Esophagus (tissue), 2 donors: ENCODE measurements around the gene L3MBTL1. TPM values are rescaled to one million over a fixed set of nuclear protein-coding genes. Genes with fewer than 3 reads are reported as not detected.

ENCODE experiments used
- H3K27ac ChIP-seq, 2 donors: one replicate each; pipeline ENCODE4 v1.5.1; 2013; ENCODE audit warnings: low read depth in 2 of 2, mild to moderate bottlenecking in 2 of 2, inconsistent platforms in 1 of 2, low read length in 1 of 2, moderate library complexity in 1 of 2
- H3K27me3 ChIP-seq, 2 donors: one replicate each; pipeline ENCODE4 v1.6.1; 2013; ENCODE audit warnings: low read length in 2 of 2, control low read depth in 1 of 2, mild to moderate bottlenecking in 1 of 2; ENCODE audit not compliant: insufficient read depth in 2 of 2, control insufficient read depth in 1 of 2
- H3K36me3 ChIP-seq, 2 donors: one replicate each; pipeline ENCODE4 v1.6.1; 2013; ENCODE audit warnings: low read length in 1 of 2; ENCODE audit not compliant: control insufficient read depth in 2 of 2, insufficient read depth in 2 of 2
- H3K4me1 ChIP-seq, 2 donors: one replicate each; pipeline ENCODE4 v1.6.1; 2013; ENCODE audit warnings: low read length in 1 of 2; ENCODE audit not compliant: control insufficient read depth in 2 of 2, insufficient read depth in 2 of 2
- H3K4me3 ChIP-seq, 2 donors: one replicate each; pipeline ENCODE4 v1.5.1; 2013; ENCODE audit warnings: low read length in 2 of 2, mild to moderate bottlenecking in 2 of 2, low read depth in 1 of 2, moderate library complexity in 1 of 2
- H3K9me3 ChIP-seq, 2 donors: one replicate each; pipeline ENCODE4 v1.6.1; 2013; ENCODE audit warnings: mild to moderate bottlenecking in 2 of 2, low read depth in 1 of 2, low read length in 1 of 2, moderate library complexity in 1 of 2; ENCODE audit not compliant: control insufficient read depth in 2 of 2, insufficient read depth in 1 of 2
- WGBS, 2 donors: extraction: QIAGEN DNeasy Blood & Tissue Kit; methylation state at CpG; one replicate each; pipeline ENCODE4 v1.1.7; 2013; 5-methylcytosine and 5-hydroxymethylcytosine counted together
- polyA plus RNA-seq, 2 donors: library from polyadenylated mRNA; stranded (reverse); fragments of 200-250 nt; gene quantifications; one replicate each; pipeline ENCODE4 v1.2.3, GENCODE V29; 2013
- donor health status: healthy with polysubstance abuse.
- donor health status: Bipolar disorder and iron deficiency.

The L3MBTL1 gene
- polyA plus RNA-seq, 2 donors = 2.8 to 10.3 TPM

GRCh38 chr20:43463527-43464218 is 43.8 kb upstream of the L3MBTL1 start:
- Histone ChIP-seq H3K27ac (no peak overlapping the region), H3K27me3 (no peaks in the 10 kb centered on the region), H3K4me3 (no peak overlapping the region), H3K9me3 (no peaks in the 10 kb centered on the region), H3K36me3 (peaks cover 2 to 28% of the 10 kb centered on the region in 2 donors), H3K4me1 (peaks cover 0 to 3% of the 10 kb centered on the region in 2 donors)
- 70 to 74% methylated on average over 3 of the region's 3 CpGs for WGBS, 2 donors

GRCh38 chr20:43464219-43464790 is 43.2 kb upstream of the L3MBTL1 start:
- Histone ChIP-seq H3K27me3 (no peaks in the 10 kb centered on the region), H3K4me3 (no peak overlapping the region), H3K9me3 (no peaks in the 10 kb centered on the region), H3K27ac (no peak overlapping the region), H3K36me3 (peaks cover 2 to 30% of the 10 kb centered on the region in 2 donors), H3K4me1 (no peaks in the 10 kb centered on the region)
- WGBS, 2 donors = 91% methylated on average over 9 of the region's 9 CpGs

- 97 to 99% methylated on average over 2 of the region's 2 CpGs for WGBS, 2 donors
- Histone ChIP-seq H3K4me1 (no peaks in the 10 kb centered on the region), H3K27me3 (no peaks in the 10 kb centered on the region), H3K4me3 (no peak overlapping the region), H3K36me3 (peaks cover 2 to 28% of the 10 kb centered on the region in 2 donors), H3K27ac (no peak overlapping the region), H3K9me3 (no peaks in the 10 kb centered on the region)
Observed at GRCh38 chr20:43465625-43465943, 41.9 kb upstream of the L3MBTL1 start.

- H3K36me3 ChIP-seq = peaks cover 2 to 22% of the 10 kb centered on the region in 2 donors
- WGBS, 2 donors = 93 to 94% methylated on average over 1 of the region's 1 CpG
- H3K4me1 ChIP-seq = no peaks in the 10 kb centered on the region
- H3K27ac ChIP-seq = no peak overlapping the region
- no peak overlapping the region for H3K4me3 ChIP-seq
- H3K27me3 ChIP-seq = no peaks in the 10 kb centered on the region
- H3K9me3 ChIP-seq = no peaks in the 10 kb centered on the region
Observed at GRCh38 chr20:43467589-43467988, 39.9 kb upstream of the L3MBTL1 start.

- H3K27ac ChIP-seq = no peak overlapping the region
- peaks cover 0 to 2% of the 10 kb centered on the region in 2 donors for H3K4me1 ChIP-seq
- peaks cover 0 to 3% of the 10 kb centered on the region in 2 donors for H3K36me3 ChIP-seq
- no peaks in the 10 kb centered on the region for H3K9me3 ChIP-seq
- H3K4me3 ChIP-seq = no peak overlapping the region
- 81 to 82% methylated on average over 11 of the region's 11 CpGs for WGBS, 2 donors
- no peaks in the 10 kb centered on the region for H3K27me3 ChIP-seq
Observed at GRCh38 chr20:43472671-43473380, 34.7 kb upstream of the L3MBTL1 start.

- Histone ChIP-seq H3K36me3 (peaks cover 0 to 3% of the 10 kb centered on the region in 2 donors), H3K27me3 (no peaks in the 10 kb centered on the region), H3K9me3 (no peaks in the 10 kb centered on the region), H3K4me1 (peaks cover 0 to 2% of the 10 kb centered on the region in 2 donors), H3K4me3 (no peak overlapping the region), H3K27ac (no peak overlapping the region)
- 98 to 99% methylated on average over 4 of the region's 4 CpGs for WGBS, 2 donors
Observed at GRCh38 chr20:43473381-43473704, 34.2 kb upstream of the L3MBTL1 start.

GRCh38 chr20:43477193-43477592 is 30.3 kb upstream of the L3MBTL1 start:
- Histone ChIP-seq H3K36me3 (no peaks in the 10 kb centered on the region), H3K4me1 (peaks cover 0 to 2% of the 10 kb centered on the region in 2 donors), H3K9me3 (no peaks in the 10 kb centered on the region), H3K27me3 (no peaks in the 10 kb centered on the region), H3K27ac (no peak overlapping the region), H3K4me3 (no peak overlapping the region)
- 45 to 63% methylated on average over 3 of the region's 3 CpGs for WGBS, 2 donors

GRCh38 chr20:43477619-43478018 is 29.9 kb upstream of the L3MBTL1 start:
- Histone ChIP-seq H3K4me3 (no peak overlapping the region), H3K27me3 (no peaks in the 10 kb centered on the region), H3K27ac (no peak overlapping the region), H3K36me3 (no peaks in the 10 kb centered on the region), H3K9me3 (no peaks in the 10 kb centered on the region), H3K4me1 (peaks cover 0 to 2% of the 10 kb centered on the region in 2 donors)
- 64 to 65% methylated on average over 4 of the region's 4 CpGs for WGBS, 2 donors

GRCh38 chr20:43490038-43490437 is 17.5 kb upstream of the L3MBTL1 start:
- no peaks in the 10 kb centered on the region for H3K9me3 ChIP-seq
- no peaks in the 10 kb centered on the region for H3K27me3 ChIP-seq
- no peak overlapping the region for H3K27ac ChIP-seq
- 84 to 89% methylated on average over 2 of the region's 2 CpGs for WGBS, 2 donors
- H3K4me1 ChIP-seq = no peaks in the 10 kb centered on the region
- no peaks in the 10 kb centered on the region for H3K36me3 ChIP-seq
- no peak overlapping the region for H3K4me3 ChIP-seq
